Endothelial cell of umbilical vein (primary cell): ENCODE measurements around the gene VDAC2. TPM values are rescaled to one million over a fixed set of nuclear protein-coding genes. Genes with fewer than 3 reads are reported as not detected.

Experiments used
- BruUV-seq: library from RNA; stranded (reverse); fragments of 400-500 nt; replicated peaks from 2 replicates; lab custom pipeline; 2021; lab: Mats Ljungman, UMichigan
- CTCF ChIA-PET: fragments of 300-600, 350-600 bp; sonication (Branson Sonifier 250); formaldehyde crosslinking; loops from one replicate; lab custom pipeline; 2021; ENCODE audit warnings: antibody characterized with exemption, inconsistent platforms; lab: Charles Lee
- POLR2A ChIA-PET: fragments of 300-600, 350-600 bp; sonication (Branson Sonifier 250); formaldehyde crosslinking; loops from one replicate; lab custom pipeline; 2021; ENCODE audit warnings: antibody characterized with exemption, inconsistent platforms; lab: Charles Lee
- DNase-seq: peaks from one replicate; pipeline ENCODE4 v3.0.0-alpha.2; 2011; ENCODE audit warnings: low read depth, low spot score
- FAIRE-seq: peaks from 2 replicates; lab custom pipeline; 2011; peaks lifted over from hg19 to GRCh38; lab: Jason Lieb, UNC
- H2AFZ ChIP-seq: 2 replicates; pipeline ENCODE4 v1.6.0; 2012; ENCODE audit warnings: low read depth, low read length, control low read depth, inconsistent platforms
- H3K27ac ChIP-seq: 2 replicates; pipeline ENCODE4 v1.5.1; 2011; ENCODE audit warnings: low read depth, mild to moderate bottlenecking, control low read depth, low read length, moderate library complexity; ENCODE audit not compliant: insufficient read depth
- H3K27me3 ChIP-seq, 2 experiments: 2 replicates each; pipeline versions ENCODE4 v1.6.0 to v1.6.1; 2011; ENCODE audit warnings: low read length in 2 of 2, mixed read lengths in 1 of 2; ENCODE audit not compliant: control insufficient read depth in 2 of 2, insufficient read depth in 2 of 2
- H3K36me3 ChIP-seq, 2 experiments: 2 replicates in 1 of 2; 3 replicates in 1 of 2; pipeline ENCODE4 v1.5.1; 2011; ENCODE audit warnings: low read length in 2 of 2, mild to moderate bottlenecking in 1 of 2, moderate library complexity in 1 of 2; ENCODE audit not compliant: control insufficient read depth in 2 of 2, insufficient read depth in 2 of 2; ENCODE audit errors: extremely low read depth in 1 of 2
- H3K4me1 ChIP-seq: 3 replicates; pipeline ENCODE4 v1.5.1; 2011; ENCODE audit warnings: mild to moderate bottlenecking, low read length; ENCODE audit not compliant: control insufficient read depth, insufficient read depth; ENCODE audit errors: extremely low read depth
- H3K4me2 ChIP-seq: 2 replicates; pipeline ENCODE4 v1.6.1; 2011; ENCODE audit warnings: low read length, control low read depth, mixed read lengths; ENCODE audit not compliant: insufficient read depth
- H3K4me3 ChIP-seq, 3 experiments: fragments of 200-600 bp in 1 of 3; sonication (generic), shearing (Covaris generic) in 1 of 3; replicated peaks in 1 of 3; 2 replicates each; pipeline ENCODE4 v1.5.1; 2011 to 2016; ENCODE audit warnings: control low read depth in 3 of 3, low read length in 3 of 3, mild to moderate bottlenecking in 2 of 3, inconsistent platforms in 1 of 3, low read depth in 1 of 3, moderate library complexity in 1 of 3; ENCODE audit not compliant: insufficient read depth in 1 of 3
- H3K79me2 ChIP-seq: 2 replicates; pipeline ENCODE4 v1.6.0; 2012; ENCODE audit warnings: low read length, inconsistent platforms; ENCODE audit not compliant: control insufficient read depth, insufficient read depth
- H3K9ac ChIP-seq: replicated peaks from 2 replicates; pipeline ENCODE3; 2011; ENCODE audit warnings: low read length, control low read depth; ENCODE audit not compliant: insufficient read depth; ENCODE audit errors: extremely low read depth
- H3K9me1 ChIP-seq: replicated peaks from 3 replicates; pipeline ENCODE4 v1.6.0; 2011; ENCODE audit warnings: mild to moderate bottlenecking, low read length; ENCODE audit not compliant: control insufficient read depth, insufficient read depth; ENCODE audit errors: extremely low read depth
- H3K9me3 ChIP-seq: replicated peaks from 2 replicates; pipeline ENCODE4 v1.5.1; 2012; ENCODE audit warnings: low read length, inconsistent platforms; ENCODE audit not compliant: control insufficient read depth, insufficient read depth
- H4K20me1 ChIP-seq: replicated peaks from 2 replicates; pipeline ENCODE3; 2011; ENCODE audit warnings: mild to moderate bottlenecking, low read length; ENCODE audit not compliant: control insufficient read depth, insufficient read depth; ENCODE audit errors: extremely low read depth
- CTCF ChIP-seq, 2 donors: IDR thresholded peaks; 1 replicate in 1 of 2; 2 replicates in 1 of 2; pipeline ENCODE4 v1.5.1; 2011; ENCODE audit warnings: low read length in 2 of 2, mild to moderate bottlenecking in 2 of 2, moderate library complexity in 2 of 2, control low read depth in 1 of 2, inconsistent platforms in 1 of 2, low read depth in 1 of 2; ENCODE audit not compliant: insufficient read depth in 1 of 2; ENCODE audit errors: extremely low read depth in 1 of 2
- EZH2 ChIP-seq: IDR thresholded peaks from 2 replicates; pipeline ENCODE4 v1.6.1; 2012; ENCODE audit warnings: borderline replicate concordance, low read depth, mild to moderate bottlenecking, moderate library complexity, low read length, inconsistent platforms; ENCODE audit not compliant: severe bottlenecking
- FOS ChIP-seq: IDR thresholded peaks from 2 replicates; pipeline ENCODE4 v1.6.1; 2011; ENCODE audit warnings: mild to moderate bottlenecking, low read length, moderate library complexity, borderline replicate concordance; ENCODE audit not compliant: insufficient read depth
- GATA2 ChIP-seq: IDR thresholded peaks from 2 replicates; pipeline ENCODE4 v1.7.0; 2011; ENCODE audit warnings: low read depth, mild to moderate bottlenecking, moderate library complexity, mixed read lengths, low read length; ENCODE audit not compliant: insufficient read length, insufficient read depth
- JUN ChIP-seq: IDR thresholded peaks from 2 replicates; pipeline ENCODE4 v1.6.1; 2011; ENCODE audit warnings: borderline replicate concordance, low read depth; ENCODE audit not compliant: insufficient read length, insufficient read depth
- MYC ChIP-seq: IDR thresholded peaks from one replicate; pipeline ENCODE4 v1.6.1; 2011; ENCODE audit warnings: mild to moderate bottlenecking, low read depth, low read length
- POLR2A ChIP-seq: IDR thresholded peaks from 2 replicates; pipeline ENCODE4 v1.6.1; 2012; ENCODE audit warnings: low read depth, mild to moderate bottlenecking, control low read depth, low read length
- POLR2AphosphoS5 ChIP-seq: IDR thresholded peaks from 2 replicates; pipeline ENCODE4 v1.6.1; 2012; ENCODE audit warnings: low read depth, mild to moderate bottlenecking, control low read depth, low read length, moderate library complexity; ENCODE audit not compliant: insufficient read depth
- dilution Hi-C: fragments of 300-500 bp; cut with MboI; formaldehyde crosslinking; loops from one replicate; pipeline ENCODE4 v1.15.0; 2019; ENCODE audit warnings: low sequenced_read_pairs; ENCODE audit not compliant: extremely low pct_ligation_motif_present
- intact Hi-C: fragments of 100-400 bp; cut with micrococcal nuclease; formaldehyde crosslinking; loops from one replicate; pipeline ENCODE4 v1.10.0; 2022
- polyA plus RNA-seq, 4 experiments: library from polyadenylated mRNA; depleted of rRNA in 3 of 4; stranded (reverse) in 3 of 4; unstranded in 1 of 4; fragments of >200 nt; gene quantifications; 2 replicates each; pipeline versions ENCODE4 v1.2.1 to v1.2.3, GENCODE V29; 2011 to 2012; ENCODE audit warnings: missing spikeins in 1 of 4
- total RNA-seq: library from RNA; stranded (reverse); gene quantifications from 2 replicates; pipeline ENCODE4 v1.2.3, GENCODE V29; 2021
- TF ChIP-seq, protein P1 (sequence below): IDR thresholded peaks from 2 replicates; pipeline ENCODE4 v1.6.1; 2011; ENCODE audit not compliant: insufficient read depth, insufficient read length

The VDAC2 gene
- total and polyA plus RNA-seq, 2 donors (not counting 3 experiments of a cell fraction or from before 2014, with no cell fraction given): 89.3 to 222 TPM

GRCh38 chr10:75266945-75267344 lies 56.3 kb downstream of the VDAC2 start:
- no peak overlapping the region for H3K9ac ChIP-seq
- no peak overlapping the region for H2AFZ ChIP-seq
- ChIA-PET CTCF (no interaction called here), POLR2A (no interaction called here)
- no peaks in the 10 kb centered on the region for H3K27me3 ChIP-seq
- no peaks in the 10 kb centered on the region for H3K79me2 ChIP-seq
- BruUV-seq: no TSS peak
- no peak overlapping the region for H3K4me2 ChIP-seq
- H3K4me1 ChIP-seq: no peaks in the 10 kb centered on the region
- dilution Hi-C loops (no loop called here), intact Hi-C loops (no loop called here)
- TF ChIP-seq FOS (no peak), POLR2A (no peak), JUN (no peak), CTCF (IDR thresholded peaks at IDR 0.05; ENCODE audit: extremely low read depth in 1 of 2, insufficient read depth in 1 of 2, low read depth in 1 of 2, low read length in 2 of 2) (no peak), MYC (no peak), EZH2 (no peak), GATA2 (no peak), POLR2AphosphoS5 (no peak)
- TF ChIP-seq, protein P1, sequence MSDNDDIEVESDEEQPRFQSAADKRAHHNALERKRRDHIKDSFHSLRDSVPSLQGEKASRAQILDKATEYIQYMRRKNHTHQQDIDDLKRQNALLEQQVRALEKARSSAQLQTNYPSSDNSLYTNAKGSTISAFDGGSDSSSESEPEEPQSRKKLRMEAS: no peak
- H3K27ac ChIP-seq: no peak overlapping the region
- no peaks in the 10 kb centered on the region for H4K20me1 ChIP-seq
- no peak overlapping the region for H3K4me3 ChIP-seq
- H3K36me3 ChIP-seq: no peaks in the 10 kb centered on the region
- no peaks in the 10 kb centered on the region for H3K9me1 ChIP-seq
- DNase-seq (no peak), FAIRE-seq (no peak)
- H3K9me3 ChIP-seq: no peaks in the 10 kb centered on the region
